RPMI7951 (cell line): Measurements from ENCODE around the gene TSPAN8. TPM values are rescaled to one million over a fixed set of nuclear protein-coding genes. Genes with fewer than 3 reads are reported as not detected.
"Not testable (repeated sequence)": the region's sequence is repeated elsewhere in the genome, so short reads cannot be mapped to it uniquely, and the experiment has no call there.

Experiments used
- DNase-seq: peaks from one replicate; pipeline ENCODE4 v3.0.0-alpha.2; 2012; ENCODE audit warnings: low read depth
- total RNA-seq: library from RNA; depleted of rRNA; stranded (reverse); fragments of >200 nt; shearing (Covaris generic); gene quantifications from 2 replicates; pipeline ENCODE4 v1.2.3, GENCODE V29; 2014

Gene TSPAN8
- total RNA-seq, 1 experiment from 2014 or later = not detected

DNA sequence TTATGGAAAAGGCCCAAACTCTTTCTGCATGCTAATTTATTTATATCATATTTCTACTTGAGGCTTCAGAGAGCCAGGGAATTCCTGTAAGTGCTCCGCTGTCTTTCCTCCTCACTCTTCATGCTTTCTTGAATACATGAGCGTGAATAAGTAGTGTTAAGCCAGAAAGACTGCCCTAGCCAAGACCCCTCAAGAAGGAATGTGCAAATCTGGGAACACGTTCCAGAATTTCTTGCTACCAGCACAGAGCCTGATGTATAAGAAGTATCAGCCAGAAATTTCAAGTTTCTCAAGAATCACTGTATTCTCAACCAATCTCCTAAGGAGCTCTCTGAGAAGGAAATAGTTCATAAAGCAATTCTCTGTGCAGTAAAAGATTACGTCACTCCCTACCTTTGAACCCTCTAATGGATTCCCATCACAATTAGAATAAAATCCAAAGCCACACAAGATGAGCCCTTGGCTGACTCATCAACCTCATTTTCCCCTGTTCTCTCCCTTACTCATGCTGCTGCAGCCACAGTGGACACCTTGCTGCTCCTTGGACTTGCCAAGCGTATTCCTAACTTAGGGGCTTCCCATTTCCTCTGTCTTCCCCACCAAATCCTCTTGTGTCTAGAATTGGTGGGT lies 6.9 kb upstream of the TSPAN8 start:
- no peak for DNase-seq

DNA sequence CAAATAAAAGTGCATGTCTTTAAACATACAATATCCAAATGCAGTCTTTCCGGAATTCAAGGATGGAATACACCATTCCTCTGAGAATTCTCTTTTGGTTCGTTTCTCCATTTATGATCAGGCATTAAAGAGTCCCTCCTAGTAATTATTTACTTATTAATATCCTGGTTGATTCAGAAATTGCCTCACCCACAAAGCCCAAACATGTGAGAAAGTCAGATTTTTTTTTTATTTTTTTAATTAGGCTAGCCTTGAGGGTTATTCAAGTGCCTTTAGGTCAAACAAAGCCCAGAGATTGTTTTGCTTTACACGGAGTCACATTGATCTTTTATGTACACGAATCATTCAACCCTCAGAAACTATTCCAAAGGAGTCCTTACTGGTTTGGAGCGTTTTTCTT lies 6.4 kb upstream of the TSPAN8 start:
- no peak for DNase-seq

DNA sequence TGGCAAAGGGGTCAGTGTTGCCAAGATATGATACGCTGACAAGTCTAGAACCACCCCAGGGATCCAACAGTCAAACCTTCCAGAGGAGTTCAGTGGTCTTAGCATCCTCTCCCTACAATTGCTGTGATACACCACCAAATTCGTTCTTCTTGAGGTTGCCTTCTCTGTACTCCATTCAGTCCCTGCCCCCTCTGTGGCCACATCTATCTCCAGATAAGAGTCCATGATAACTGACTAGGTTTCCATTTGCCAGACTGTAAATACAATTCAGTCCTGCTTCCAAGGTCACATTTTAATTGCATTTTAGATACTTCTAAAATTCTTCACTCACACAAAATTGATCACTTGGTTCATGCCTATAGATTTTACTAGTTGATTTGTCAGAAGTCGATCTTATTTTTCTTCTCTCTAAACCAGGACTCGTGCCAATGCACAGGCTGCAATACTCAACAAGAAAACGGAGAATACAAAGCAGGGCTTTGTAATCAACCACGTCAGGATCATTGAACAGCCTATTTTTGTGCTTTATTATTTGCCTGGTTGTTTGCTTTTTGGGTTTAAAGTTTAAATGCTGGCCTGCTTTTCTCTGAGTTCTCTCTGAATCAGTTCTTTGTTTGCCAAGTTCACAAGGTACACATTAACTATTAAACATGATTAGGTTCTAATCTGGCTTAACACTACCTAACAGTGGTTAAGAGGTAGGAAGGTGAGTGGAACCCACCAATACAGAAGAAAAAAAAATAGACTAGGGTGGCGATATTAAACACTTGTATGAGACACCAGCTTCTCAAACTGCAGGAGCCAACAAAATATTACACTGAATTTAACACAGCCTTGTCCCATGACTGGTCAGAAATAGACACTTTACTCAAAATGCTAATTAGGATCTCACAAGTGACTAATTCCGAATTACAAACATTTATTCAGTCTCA lies 5.3 kb upstream of the TSPAN8 start:
- DNase-seq = no peak

DNA sequence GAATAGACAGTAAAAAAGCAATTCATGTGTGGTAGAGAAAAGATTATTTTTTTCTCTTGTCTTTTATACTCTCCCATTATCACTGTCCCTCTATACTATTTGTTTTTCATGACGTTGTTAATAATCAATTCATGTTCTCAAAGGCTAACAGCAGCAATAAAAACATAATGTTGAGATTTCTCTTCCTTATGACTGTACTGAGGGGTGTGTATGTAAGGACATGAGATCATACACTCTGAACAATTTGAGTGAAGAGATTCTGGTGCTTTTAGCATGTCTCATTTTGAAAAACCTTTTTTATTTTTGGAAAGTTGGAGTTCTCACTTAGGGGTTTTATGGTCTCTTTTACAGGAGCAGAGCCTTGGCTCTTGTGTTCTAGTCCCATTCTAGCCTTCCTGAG lies 3.8 kb upstream of the TSPAN8 start:
- DNase-seq = no peak

DNA sequence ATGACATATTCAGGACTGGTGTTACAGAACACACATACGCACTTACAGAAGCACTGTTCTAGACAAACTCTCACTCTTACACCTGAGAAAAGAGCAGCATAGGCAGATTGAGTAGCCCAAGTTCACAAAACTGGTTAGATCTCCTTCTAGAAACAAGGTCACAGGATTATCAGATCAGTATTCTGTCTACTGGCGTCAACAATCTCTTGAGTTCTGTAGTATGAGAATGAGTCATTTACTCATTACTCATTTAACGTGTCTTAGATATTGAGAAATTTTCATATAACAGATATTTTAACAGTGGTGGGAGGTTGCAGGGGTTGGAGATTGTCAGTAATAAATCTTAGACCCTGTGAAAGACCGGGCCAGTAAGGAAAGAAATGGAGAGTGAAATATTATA lies 2.8 kb upstream of the TSPAN8 start:
- no peak for DNase-seq

DNA sequence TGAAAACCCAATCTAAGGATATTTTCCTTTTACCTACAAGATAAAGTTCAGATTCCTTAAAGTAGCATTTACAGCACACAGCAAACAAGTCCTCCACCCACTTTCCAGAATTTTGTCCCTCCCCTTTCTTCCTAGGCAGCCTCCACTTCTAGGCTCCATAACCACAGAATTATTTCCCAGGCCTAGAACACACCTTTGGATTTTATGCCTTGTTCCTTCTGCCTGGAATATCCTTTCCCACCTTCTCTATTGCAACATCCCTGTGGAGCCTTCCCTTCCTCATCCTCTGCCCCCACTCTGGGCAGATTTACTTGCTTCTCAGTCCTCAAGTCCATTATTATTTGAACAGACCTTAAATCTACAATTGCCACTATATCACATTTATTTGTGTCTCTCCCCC lies 2.1 kb upstream of the TSPAN8 start:
- no peak for DNase-seq

DNA sequence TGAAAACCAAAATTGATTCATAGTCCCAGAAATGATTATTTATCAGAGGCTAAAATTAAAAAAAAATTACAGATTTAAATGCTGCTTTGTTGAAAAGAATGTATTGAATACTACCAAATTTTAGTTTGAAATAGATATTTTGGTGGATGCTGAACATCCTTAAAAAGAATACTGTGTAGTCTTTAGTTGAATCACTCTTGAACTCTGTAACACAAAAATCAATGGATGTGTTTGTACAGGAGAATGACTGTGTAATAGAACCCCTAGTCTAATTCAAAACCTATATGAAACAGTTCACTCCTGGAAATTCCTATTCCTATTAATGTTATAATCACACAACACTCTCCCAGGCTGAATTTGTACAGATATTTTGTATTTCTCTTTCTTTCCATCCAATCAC lies 1.5 kb upstream of the TSPAN8 start:
- DNase-seq = no peak

DNA sequence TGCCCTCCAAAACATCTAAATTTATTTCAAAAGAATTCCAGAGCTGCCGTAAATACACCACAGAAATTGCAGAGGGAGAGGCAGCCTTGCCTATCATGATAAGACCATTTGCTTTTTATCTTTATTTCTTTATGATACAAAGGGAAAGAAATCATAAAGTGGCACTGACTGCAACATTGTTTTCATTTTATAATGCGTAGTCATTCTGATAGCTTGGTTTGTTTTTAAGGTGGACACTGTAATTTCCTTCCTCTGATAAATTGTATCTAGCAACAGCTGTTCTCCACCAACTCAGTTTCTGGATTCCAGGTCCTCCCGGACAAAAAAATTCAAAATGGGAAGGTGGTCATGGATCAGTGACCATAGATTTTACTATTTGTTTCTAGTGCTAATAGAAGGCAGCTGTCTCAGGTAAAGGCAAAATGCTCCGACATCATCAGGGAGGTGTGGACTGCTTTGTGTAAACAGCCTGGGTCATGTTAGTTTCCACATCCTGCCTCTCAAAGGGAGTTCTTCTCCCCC lies 623 bp upstream of the TSPAN8 start:
- DNase-seq = no peak

DNA sequence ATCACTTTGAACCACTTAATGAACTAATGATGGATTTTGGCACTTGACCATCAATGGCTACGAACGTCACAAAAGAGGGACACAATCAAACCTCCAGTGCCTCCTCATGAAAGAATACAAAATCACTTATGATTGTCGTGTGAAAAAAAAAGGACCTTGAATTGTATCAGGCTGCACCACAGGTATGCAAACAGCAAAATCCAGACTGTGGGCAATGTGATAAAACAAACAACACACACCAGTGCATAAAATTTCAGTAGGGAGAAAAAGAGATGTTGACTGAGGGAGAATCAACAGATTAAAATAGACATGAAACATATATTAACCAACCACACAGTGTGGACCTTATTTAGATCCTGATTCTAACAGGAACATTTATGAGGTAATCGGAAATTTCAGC lies 2.6 kb downstream of the TSPAN8 start:
- DNase-seq = no peak

DNA sequence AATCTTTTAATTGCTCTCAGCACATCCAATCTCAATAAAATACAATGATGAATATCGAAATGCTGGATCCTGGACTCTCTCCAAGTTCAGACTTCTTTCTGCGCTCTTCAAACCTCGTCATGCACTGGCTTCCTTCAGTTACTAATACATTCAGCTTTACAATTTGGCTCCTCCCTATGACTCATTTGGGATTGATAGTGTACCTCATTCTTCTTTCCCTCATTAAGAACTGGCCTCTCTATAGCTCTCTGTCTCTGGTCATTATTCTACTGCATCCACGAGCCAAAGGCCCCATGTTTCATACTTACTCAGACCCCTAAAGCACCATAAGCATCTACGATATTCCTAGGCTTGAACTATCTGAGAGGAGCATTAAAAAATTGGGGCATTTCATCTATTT lies 4.9 kb downstream of the TSPAN8 start:
- no peak for DNase-seq

DNA sequence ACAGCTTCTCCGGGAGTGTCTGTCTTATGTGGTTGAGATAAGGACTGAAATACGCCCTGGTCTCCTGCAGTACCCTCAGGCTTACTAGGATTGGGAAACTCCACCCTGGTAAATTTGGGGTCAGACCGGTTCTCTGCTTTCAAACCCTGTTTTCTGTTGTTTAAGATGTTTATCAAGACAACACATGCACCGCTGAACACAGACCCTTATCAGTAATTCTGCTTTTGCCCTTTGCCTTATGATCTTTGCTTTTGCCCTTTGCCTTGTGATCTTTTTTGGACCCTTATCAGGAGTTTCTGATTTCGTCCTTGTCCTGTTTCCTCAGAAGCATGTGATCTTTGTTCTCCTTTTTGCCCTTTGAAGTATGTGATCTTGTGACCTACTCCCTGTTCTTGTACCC lies 7.8 kb downstream of the TSPAN8 start:
- DNase-seq = not testable (repeated sequence)

DNA sequence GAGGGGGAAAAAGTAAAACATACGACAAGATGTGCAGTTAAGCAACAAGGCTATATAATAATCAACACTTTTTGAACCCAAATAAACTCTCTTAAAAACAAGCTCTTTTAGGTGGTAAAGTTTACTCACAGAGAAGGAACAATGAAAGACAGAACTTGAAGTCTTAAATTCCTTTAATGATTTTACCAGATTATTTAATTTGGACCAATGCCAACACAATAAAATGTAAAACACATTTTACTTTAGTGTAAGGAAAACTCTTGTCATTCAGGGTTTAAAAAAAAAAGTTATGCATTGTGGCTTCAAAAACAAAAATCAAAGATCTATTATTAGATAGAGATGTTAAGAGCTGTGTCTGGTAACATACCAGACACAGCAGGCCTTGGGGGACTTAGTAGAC lies 13.1 kb downstream of the TSPAN8 start:
- no peak for DNase-seq

DNA sequence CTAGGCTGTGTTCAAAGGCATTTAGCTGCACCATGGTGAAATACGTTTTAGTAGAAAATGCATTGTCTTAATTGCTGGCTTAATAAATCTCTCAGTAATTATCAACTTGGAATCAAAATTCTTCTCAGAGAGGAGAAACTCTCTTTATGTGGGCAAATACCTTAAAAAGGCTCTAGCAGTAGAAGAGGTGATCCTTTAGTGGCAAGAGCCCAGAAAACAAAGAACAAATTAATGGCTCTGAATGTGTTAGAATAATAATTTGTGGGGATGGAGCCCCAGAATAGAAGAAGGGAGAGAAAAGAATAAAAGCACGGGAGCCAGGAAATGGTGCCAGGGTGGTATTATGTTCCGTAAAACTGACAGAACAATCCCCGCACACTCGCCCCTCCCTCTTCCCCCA lies 14.8 kb downstream of the TSPAN8 start:
- DNase-seq = no peak

DNA sequence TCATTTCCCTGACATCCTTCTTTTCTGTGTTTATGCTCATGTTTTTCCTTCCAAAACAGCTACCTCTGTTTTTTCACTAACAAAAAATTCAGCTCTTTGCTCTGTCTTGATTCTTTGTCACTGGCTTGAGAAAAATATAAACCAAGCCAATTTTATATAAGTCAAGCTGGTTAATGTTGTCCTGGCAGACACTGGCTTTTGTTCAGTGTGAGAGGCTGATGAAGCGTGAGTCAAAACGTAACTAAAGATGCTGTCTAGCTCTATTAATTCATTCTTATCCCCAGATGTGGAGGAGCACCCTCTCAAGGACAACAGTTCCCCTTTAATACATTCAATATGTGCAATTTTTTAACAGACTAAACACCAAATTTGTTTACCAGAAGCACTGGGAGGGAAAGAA lies 15.8 kb downstream of the TSPAN8 start:
- DNase-seq = no peak

DNA sequence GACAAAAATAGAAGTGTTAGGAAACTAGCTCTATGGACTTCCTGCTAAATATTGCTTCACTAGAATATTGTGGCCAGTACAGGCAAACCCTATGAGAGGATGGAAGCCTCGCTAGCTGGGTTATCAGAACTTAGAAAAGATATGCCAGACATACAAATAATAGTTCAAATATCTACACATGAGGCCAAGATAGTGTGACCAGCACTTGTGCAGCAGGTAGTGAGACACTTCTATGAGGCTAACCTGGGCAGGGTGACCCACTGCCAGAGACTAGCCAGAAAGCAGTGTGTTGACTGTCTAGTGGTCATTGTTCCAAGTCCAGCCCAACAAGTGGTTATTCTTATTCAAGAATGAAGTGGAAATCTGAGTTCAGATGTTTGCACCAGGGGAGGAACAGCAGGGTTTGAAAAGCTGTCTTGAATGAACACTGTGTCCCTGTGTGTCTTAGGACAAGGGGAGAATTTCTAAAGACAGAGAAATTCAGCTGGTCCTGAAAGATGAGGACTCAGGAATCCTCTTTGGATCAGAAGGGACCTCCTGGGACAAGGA lies 16.3 kb downstream of the TSPAN8 start:
- DNase-seq = no peak

DNA sequence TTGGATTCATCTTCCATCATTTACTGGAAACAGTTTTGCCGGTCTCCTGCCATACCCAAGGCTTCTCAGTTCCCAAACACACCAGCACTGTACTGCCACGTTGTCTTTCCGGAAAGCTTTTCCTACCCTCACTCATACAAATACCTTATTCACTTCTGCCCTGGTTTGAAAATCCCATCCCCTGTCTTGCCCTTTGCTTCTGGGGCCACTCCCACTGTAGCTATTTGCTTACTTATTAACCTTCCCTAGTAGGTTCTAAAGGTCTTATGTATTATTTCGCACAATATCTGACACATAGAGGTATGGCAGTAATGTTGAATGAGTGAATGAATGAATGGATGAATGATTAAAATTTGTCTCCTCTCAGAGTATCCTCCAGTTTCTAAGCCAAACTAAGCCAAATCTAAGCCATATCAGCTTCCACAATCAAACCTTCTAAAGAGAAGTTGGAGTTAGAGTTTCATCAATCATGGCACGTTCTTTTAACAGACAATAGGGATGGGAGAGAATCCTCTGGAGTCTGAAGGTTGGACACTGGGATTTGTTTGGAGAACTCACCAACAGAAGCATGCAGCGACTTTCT lies 18.6 kb downstream of the TSPAN8 start:
- no peak for DNase-seq

DNA sequence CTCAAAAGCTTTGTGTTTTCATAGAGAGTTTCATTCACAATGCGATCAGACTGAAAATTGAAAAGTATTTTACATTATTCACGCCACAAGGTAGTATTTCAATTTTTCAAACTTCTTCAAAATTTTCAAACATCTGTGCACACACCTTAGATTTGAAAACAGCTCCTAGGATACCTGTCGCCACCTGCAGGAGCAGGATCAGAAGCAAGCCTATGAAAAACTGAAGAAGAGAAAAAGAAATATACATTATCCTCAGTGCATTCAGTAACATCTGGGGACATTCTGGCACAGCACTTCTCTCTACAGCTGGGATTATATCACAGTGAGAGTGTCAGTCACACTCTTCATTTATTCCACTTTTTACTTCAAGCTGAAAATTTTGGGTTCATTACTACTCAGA lies 19.8 kb downstream of the TSPAN8 start:
- DNase-seq = no peak

DNA sequence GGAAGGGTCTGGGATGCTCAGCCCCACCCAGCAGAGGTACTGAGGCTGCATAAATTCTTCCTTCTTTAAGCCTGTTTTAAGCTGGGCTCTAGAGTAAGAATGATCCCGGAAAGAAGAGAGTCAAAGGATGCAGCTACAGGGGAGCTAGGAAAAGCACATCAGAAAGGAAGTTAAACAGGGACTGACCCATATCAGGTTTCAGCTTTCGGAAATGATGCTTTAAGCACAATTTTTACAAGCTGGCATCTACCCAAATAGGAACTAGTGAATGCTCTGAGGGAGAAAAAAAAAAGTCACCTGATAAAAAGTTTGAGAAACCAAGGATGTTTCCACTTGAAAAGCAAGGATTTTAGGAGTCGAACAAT lies 22.0 kb downstream of the TSPAN8 start:
- no peak for DNase-seq

DNA sequence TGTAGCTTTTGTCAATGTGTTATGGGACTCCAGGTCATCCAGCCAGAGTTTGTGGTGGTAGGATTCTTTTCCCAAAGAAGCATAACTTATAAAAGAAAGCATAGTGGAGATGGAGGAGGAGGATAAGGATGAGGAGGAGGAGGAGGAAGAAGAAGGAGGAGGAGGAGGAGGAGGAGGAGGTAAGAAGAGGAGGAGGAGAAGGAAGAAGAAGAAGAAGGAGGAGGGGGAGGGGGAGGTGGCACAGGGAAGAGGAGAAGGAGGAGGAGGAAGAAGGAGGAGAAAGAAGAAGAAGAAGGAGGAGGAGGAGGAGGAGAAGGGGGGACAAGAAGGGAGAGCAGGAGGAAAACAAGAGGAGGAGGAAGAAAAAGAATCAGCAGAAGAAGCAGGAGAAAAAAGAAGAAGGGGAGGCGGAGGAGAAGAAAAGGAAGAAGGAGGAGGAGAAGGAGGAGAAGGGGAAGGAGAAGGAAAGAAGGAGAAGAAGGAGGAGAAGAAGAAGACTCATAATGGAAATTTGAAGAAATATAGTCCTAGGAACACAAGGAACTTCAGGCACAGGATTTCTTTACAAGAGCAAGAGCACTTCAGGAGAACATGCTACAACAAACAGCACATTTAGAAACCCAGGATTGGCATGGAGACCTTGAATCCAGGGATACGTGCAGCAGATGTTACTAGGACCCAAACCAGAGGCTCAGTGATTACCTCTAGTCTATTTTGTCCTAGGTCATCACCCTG lies 22.6 kb downstream of the TSPAN8 start:
- no peak for DNase-seq

DNA sequence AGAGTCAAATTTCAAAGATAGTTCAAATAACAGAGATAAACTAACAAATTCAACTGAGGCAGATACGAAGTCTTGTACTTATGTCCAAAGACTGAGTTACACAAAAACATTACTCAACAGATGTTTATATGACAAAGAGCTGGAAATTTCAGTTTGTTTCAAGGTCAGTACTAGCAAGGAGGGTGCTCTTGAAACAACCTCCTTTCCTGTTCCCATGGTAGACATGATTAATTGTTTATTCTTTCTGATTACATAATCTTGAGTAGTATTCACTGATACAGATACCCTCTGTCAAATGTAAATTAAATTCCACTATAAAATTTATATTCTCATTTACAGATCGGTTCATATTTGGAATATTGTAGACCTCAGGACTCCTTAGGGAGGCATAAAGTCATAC lies 23.4 kb downstream of the TSPAN8 start:
- DNase-seq = no peak

DNA sequence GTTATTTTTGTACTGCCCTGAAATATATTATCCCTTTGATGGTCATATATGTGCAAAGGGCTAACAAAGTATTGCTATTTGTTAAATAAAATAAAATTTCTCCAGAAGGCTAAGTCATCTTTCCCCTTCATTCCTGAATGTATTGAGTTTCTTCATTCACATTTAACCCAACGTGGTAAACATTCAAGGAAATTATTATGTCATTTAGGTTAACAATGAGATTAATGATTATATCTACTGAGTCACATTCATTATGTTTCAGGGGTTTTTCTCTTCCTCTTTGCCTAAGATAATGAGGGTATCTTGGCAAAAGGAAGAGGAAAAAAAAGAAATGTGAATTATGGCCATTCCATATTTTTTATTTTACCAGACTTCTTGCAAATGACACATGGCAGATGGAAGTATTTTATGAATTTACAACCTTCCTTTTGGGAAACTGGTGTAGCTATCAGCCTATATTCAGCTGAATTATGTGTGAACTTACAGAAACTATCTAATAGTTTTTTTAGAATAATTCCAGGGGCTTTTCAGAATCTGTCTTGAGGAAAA lies 27.2 kb downstream of the TSPAN8 start:
- no peak for DNase-seq

DNA sequence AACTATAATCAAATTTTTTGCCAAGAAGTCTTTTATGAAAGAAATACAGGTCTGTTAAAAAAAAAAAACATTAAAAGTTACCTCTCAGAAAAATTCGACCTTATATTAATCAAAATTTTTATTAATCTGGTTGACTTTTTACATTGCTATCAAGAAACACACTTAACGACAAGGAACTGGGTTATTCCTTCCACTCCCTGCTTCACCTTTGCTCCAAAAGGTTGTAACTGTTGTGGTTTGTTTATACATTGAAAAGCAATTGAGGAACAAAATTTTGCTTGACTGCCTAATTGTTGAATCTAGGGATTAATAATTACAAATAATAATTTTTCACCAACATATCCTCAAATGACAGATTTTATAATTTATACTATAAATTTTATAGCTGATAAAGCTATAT lies 28.4 kb downstream of the TSPAN8 start:
- no peak for DNase-seq
